ENCODE measurements around the gene BNC2. TPM values are rescaled to one million over a fixed set of nuclear protein-coding genes. Genes with fewer than 3 reads are reported as not detected.

Gene BNC2
- total RNA-seq, 1 experiment from 2014 or later: 0.20 TPM

DNA sequence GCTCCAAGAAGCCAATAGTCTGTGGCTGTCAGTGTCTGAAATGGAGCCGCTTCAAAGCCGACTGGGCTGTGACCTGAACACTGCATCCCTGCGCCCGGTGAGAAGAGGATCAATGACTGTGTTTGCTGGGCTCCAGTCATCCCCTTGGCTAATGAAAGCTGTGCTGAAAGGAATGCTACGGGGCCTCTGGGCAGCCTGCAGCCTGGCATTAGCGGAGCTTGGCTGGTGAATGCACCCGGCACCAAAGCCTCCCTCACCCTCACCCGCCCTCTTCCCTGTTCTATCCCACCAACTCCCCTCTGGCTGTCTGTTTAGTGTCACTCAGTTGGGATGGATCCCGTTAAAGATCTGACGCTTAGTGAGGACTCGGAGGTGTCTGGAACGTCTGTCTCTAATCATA, 355.3 kb downstream of the BNC2 start:
- H3K9me3 ChIP-seq: no peaks in the 10 kb centered on the region
- DNase-seq: no peak
- Mint-ChIP-seq H3K36me3 (ENCODE audit: insufficient read depth, unreplicated experiment) (no peaks in the 10 kb centered on the region), H3K4me1 (ENCODE audit: low read depth, unreplicated experiment) (no peaks in the 10 kb centered on the region), H3K27ac (ENCODE audit: unreplicated experiment) (no peak overlapping the region), H3K4me3 (ENCODE audit: unreplicated experiment) (no peak overlapping the region), H3K9me3 (ENCODE audit: unreplicated experiment) (no peaks in the 10 kb centered on the region), H3K27me3 (ENCODE audit: insufficient read depth, unreplicated experiment) (no peaks in the 10 kb centered on the region)
- H3K4me3 ChIP-seq (ENCODE audit: low read depth, low read length): no peak overlapping the region
- BruUV-seq (replicated peaks): no TSS peak
- intact Hi-C loops (cut with micrococcal nuclease; ENCODE audit: unreplicated experiment): no loop called here
- ChIA-PET POLR2A (no interaction called here), CTCF (no interaction called here)
- no peaks in the 10 kb centered on the region for H3K36me3 ChIP-seq (ENCODE audit: control insufficient read depth, insufficient read depth, low read length)
- no peaks in the 10 kb centered on the region for H3K4me1 ChIP-seq
- TF ChIP-seq, protein P1, sequence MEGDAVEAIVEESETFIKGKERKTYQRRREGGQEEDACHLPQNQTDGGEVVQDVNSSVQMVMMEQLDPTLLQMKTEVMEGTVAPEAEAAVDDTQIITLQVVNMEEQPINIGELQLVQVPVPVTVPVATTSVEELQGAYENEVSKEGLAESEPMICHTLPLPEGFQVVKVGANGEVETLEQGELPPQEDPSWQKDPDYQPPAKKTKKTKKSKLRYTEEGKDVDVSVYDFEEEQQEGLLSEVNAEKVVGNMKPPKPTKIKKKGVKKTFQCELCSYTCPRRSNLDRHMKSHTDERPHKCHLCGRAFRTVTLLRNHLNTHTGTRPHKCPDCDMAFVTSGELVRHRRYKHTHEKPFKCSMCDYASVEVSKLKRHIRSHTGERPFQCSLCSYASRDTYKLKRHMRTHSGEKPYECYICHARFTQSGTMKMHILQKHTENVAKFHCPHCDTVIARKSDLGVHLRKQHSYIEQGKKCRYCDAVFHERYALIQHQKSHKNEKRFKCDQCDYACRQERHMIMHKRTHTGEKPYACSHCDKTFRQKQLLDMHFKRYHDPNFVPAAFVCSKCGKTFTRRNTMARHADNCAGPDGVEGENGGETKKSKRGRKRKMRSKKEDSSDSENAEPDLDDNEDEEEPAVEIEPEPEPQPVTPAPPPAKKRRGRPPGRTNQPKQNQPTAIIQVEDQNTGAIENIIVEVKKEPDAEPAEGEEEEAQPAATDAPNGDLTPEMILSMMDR (IDR thresholded peaks at IDR 0.05; ENCODE audit: insufficient read depth in 1 of 2, low read depth in 1 of 2, low read length in 1 of 2, severe bottlenecking in 1 of 2, unreplicated experiment in 1 of 2): no peak
- no peaks in the 10 kb centered on the region for H3K27me3 ChIP-seq (replicated peaks; ENCODE audit: control insufficient read depth, insufficient read depth, low read length)

DNA sequence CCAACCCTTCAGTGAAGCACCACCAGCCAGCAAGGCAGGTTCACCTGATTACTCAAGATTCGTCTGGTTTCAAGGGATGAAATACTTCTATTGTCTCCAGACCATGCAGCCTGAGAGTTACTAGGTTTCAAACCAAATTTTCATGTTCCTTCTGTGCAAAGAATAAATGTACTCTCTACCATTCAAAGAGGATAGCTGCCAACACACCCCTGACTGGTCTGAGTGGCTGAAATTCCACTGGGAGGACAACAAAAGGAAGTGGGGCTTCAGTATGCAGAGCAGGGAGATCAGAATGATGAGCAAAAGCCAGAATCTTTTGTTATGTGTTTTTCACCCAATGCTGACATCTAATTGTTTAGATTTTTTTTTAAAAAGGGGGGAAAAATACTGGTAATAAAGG, 356.3 kb downstream of the BNC2 start:
- CTCF ChIA-PET: no interaction called here

DNA sequence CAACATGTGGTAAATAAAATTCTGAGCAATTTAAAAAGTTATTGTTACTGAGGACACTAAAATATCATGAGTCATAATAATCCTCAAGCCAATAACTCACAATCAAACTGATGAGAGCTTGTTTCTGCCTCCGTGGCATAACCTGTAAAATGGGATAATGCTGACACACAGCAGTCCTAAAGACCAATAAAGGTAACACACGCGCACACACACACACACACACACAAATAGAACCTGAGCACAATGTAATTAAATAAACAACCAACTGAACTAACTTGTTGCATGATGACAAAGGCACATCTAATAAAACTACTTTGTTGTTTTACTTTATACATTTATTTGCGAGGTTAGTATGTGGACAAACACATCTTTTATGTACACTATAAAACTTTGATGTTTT, 358.2 kb downstream of the BNC2 start:
- Histone ChIP-seq H3K4me1 (no peaks in the 10 kb centered on the region), H3K27me3 (replicated peaks; ENCODE audit: control insufficient read depth, insufficient read depth, low read length) (no peaks in the 10 kb centered on the region), H3K36me3 (ENCODE audit: control insufficient read depth, insufficient read depth, low read length) (no peaks in the 10 kb centered on the region), H3K9me3 (no peaks in the 10 kb centered on the region), H3K4me3 (ENCODE audit: low read depth, low read length) (no peak overlapping the region)
- no peak overlapping the region for H3K27ac Mint-ChIP-seq (ENCODE audit: unreplicated experiment)
- no peaks in the 10 kb centered on the region for H3K36me3 Mint-ChIP-seq (ENCODE audit: insufficient read depth, unreplicated experiment)
- intact Hi-C loops (cut with micrococcal nuclease; ENCODE audit: unreplicated experiment): no loop called here
- H3K27me3 Mint-ChIP-seq (ENCODE audit: insufficient read depth, unreplicated experiment): no peaks in the 10 kb centered on the region
- H3K4me3 Mint-ChIP-seq (ENCODE audit: unreplicated experiment): no peak overlapping the region
- no peak for DNase-seq
- H3K9me3 Mint-ChIP-seq (ENCODE audit: unreplicated experiment): no peaks in the 10 kb centered on the region
- ChIA-PET CTCF (no interaction called here), POLR2A (no interaction called here)
- no peaks in the 10 kb centered on the region for H3K4me1 Mint-ChIP-seq (ENCODE audit: low read depth, unreplicated experiment)
- no TSS peak for BruUV-seq (replicated peaks)
- TF ChIP-seq, protein P1 (IDR thresholded peaks at IDR 0.05; ENCODE audit: insufficient read depth in 1 of 2, low read depth in 1 of 2, low read length in 1 of 2, severe bottlenecking in 1 of 2, unreplicated experiment in 1 of 2): no peak

More for the DNA sequence above, 356.3 kb downstream of the BNC2 start:
- intact Hi-C loops (cut with micrococcal nuclease; ENCODE audit: unreplicated experiment): no loop called here
- Mint-ChIP-seq H3K27me3 (ENCODE audit: insufficient read depth, unreplicated experiment) (no peaks in the 10 kb centered on the region), H3K27ac (ENCODE audit: unreplicated experiment) (no peak overlapping the region), H3K4me1 (ENCODE audit: low read depth, unreplicated experiment) (no peaks in the 10 kb centered on the region), H3K36me3 (ENCODE audit: insufficient read depth, unreplicated experiment) (no peaks in the 10 kb centered on the region), H3K4me3 (ENCODE audit: unreplicated experiment) (no peak overlapping the region), H3K9me3 (ENCODE audit: unreplicated experiment) (no peaks in the 10 kb centered on the region)
- no peak for DNase-seq
- H3K9me3 ChIP-seq: no peaks in the 10 kb centered on the region
- no peaks in the 10 kb centered on the region for H3K27me3 ChIP-seq (replicated peaks; ENCODE audit: control insufficient read depth, insufficient read depth, low read length)
- no peak overlapping the region for H3K4me3 ChIP-seq (ENCODE audit: low read depth, low read length)
- POLR2A ChIA-PET: no interaction called here
- H3K36me3 ChIP-seq (ENCODE audit: control insufficient read depth, insufficient read depth, low read length): no peaks in the 10 kb centered on the region
- TF ChIP-seq, protein P1 (IDR thresholded peaks at IDR 0.05; ENCODE audit: insufficient read depth in 1 of 2, low read depth in 1 of 2, low read length in 1 of 2, severe bottlenecking in 1 of 2, unreplicated experiment in 1 of 2): no peak
- no peaks in the 10 kb centered on the region for H3K4me1 ChIP-seq
- BruUV-seq (replicated peaks): no TSS peak

Data from Caco-2 (cell line).